DND-41 (cell line): ENCODE results near the gene CEP350.

Experiments
- ATAC-seq: fragments of 200-7000 bp; cut with Tn5 transposase; 3 replicates; pipeline ENCODE4 v1.9.1; 2021; ENCODE audit warnings: low read depth; ENCODE audit not compliant: insufficient read depth
- DNase-seq: peaks from one replicate; pipeline ENCODE4 v3.0.0-alpha.2; 2020
- H2AFZ ChIP-seq: 2 replicates; pipeline ENCODE4 v1.6.0; 2012; ENCODE audit warnings: low read depth, low read length
- H3K27ac ChIP-seq: 2 replicates; pipeline ENCODE4 v1.5.1; 2012; ENCODE audit warnings: low read length, inconsistent platforms
- H3K27me3 ChIP-seq: fragments of 200-600 bp; sonication (generic); 2 replicates; pipeline ENCODE4 v1.6.0; 2012; ENCODE audit warnings: low read length, mild to moderate bottlenecking, inconsistent platforms; ENCODE audit not compliant: insufficient read depth, poor library complexity
- H3K36me3 ChIP-seq: 2 replicates; pipeline ENCODE4 v1.5.1; 2012; ENCODE audit warnings: low read length, inconsistent platforms; ENCODE audit not compliant: insufficient read depth
- H3K4me1 ChIP-seq: 2 replicates; pipeline ENCODE4 v1.5.1; 2012; ENCODE audit warnings: mild to moderate bottlenecking, low read length; ENCODE audit not compliant: insufficient read depth
- H3K4me2 ChIP-seq: 2 replicates; pipeline ENCODE4 v1.6.0; 2012; ENCODE audit warnings: mild to moderate bottlenecking, moderate library complexity, low read length, inconsistent platforms; ENCODE audit not compliant: insufficient read depth
- H3K4me3 ChIP-seq, 2 experiments: fragments of 200-600 bp in 1 of 2; shearing (Covaris generic) in 1 of 2; 2 replicates each; pipeline ENCODE4 v1.5.1; 2012 to 2016; ENCODE audit warnings: inconsistent platforms in 2 of 2, low read length in 2 of 2, mild to moderate bottlenecking in 2 of 2, low read depth in 1 of 2, moderate library complexity in 1 of 2
- H3K79me2 ChIP-seq: 2 replicates; pipeline ENCODE4 v1.6.0; 2012; ENCODE audit warnings: low read length, inconsistent platforms; ENCODE audit not compliant: insufficient read depth
- H3K9ac ChIP-seq: 2 replicates; pipeline ENCODE4 v1.6.0; 2012; ENCODE audit warnings: low read depth, mild to moderate bottlenecking, inconsistent platforms, low read length, moderate library complexity
- H3K9me3 ChIP-seq: 2 replicates; pipeline ENCODE4 v1.5.1; 2012; ENCODE audit warnings: low read length, moderate library complexity, mild to moderate bottlenecking, inconsistent platforms; ENCODE audit not compliant: insufficient read depth, severe bottlenecking
- H4K20me1 ChIP-seq: 2 replicates; pipeline ENCODE4 v1.6.0; 2012; ENCODE audit warnings: low read length; ENCODE audit not compliant: insufficient read depth
- CTCF ChIP-seq: IDR thresholded peaks from 2 replicates; pipeline ENCODE4 v1.5.1; 2012; ENCODE audit warnings: borderline replicate concordance, low read length, moderate library complexity, mild to moderate bottlenecking; ENCODE audit not compliant: poor library complexity, severe bottlenecking; ENCODE audit errors: extremely low read depth
- EZH2 ChIP-seq: IDR thresholded peaks from 3 replicates; pipeline ENCODE4 v1.6.1; 2012; ENCODE audit warnings: borderline replicate concordance, low read depth, mild to moderate bottlenecking, moderate library complexity, low read length, inconsistent platforms; ENCODE audit not compliant: severe bottlenecking

The CEP350 gene

GRCh38 chr1:180040034-180040433, 85.4 kb downstream of the CEP350 start:
- TF ChIP-seq CTCF (no peak), EZH2 (no peak)
- Histone ChIP-seq H3K27me3 (no peaks in the 10 kb centered on the region), H3K4me2 (no peak overlapping the region), H2AFZ (no peak overlapping the region), H3K9ac (no peak overlapping the region), H3K9me3 (no peaks in the 10 kb centered on the region), H3K36me3 (peaks cover 75% of the 10 kb centered on the region), H3K4me3 (no peak overlapping the region), H4K20me1 (no peaks in the 10 kb centered on the region), H3K79me2 (no peaks in the 10 kb centered on the region), H3K27ac (no peak overlapping the region), H3K4me1 (no peaks in the 10 kb centered on the region)
- no peak for ATAC-seq
- DNase-seq, result no peak

GRCh38 chr1:180041582-180041981, 87.0 kb downstream of the CEP350 start:
- no peaks in the 10 kb centered on the region for H3K27me3 ChIP-seq
- no peak overlapping the region for H3K4me2 ChIP-seq
- no peaks in the 10 kb centered on the region for H3K79me2 ChIP-seq
- no peaks in the 10 kb centered on the region for H3K9me3 ChIP-seq
- no peak for ATAC-seq
- H3K27ac ChIP-seq, result no peak overlapping the region
- no peak overlapping the region for H3K4me3 ChIP-seq
- H3K36me3 ChIP-seq, result peaks cover 75% of the 10 kb centered on the region
- no peak for DNase-seq
- no peaks in the 10 kb centered on the region for H4K20me1 ChIP-seq
- no peak overlapping the region for H3K9ac ChIP-seq
- TF ChIP-seq CTCF, result no peak
- no peak for TF ChIP-seq EZH2
- no peak overlapping the region for H2AFZ ChIP-seq
- no peaks in the 10 kb centered on the region for H3K4me1 ChIP-seq

DNA sequence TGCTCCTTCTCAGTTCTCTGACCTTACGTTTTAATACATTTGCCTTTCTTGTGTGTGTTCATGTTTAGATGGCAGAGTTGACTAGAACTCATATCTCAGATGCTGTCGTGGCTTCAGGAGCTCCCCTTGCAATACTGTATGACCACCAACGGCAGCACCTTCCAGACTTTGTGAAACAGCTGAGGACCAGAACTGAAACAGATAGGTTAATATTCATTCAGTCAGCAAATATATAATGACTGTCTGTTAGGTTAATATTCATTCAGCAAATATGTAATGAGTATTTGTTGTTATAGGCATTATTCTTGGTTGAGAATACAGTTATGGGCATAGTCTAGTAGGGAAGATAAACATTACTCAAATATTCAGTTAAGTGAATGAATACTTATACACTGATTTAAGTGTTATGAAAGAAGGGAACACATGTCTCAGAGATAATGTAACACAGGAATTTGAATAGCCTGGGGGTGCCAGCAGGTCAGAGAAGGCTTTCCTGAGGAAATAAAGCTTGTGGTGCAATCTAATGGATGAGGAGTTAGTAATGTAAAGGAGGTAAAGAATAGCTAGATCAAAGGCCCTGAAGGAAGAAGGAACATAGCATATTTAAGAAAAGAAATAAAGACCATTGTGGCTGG, 88.5 kb downstream of the CEP350 start:
- no peak for ATAC-seq
- Histone ChIP-seq H3K27ac (no peak overlapping the region), H3K4me3 (no peak overlapping the region), H3K4me2 (no peak overlapping the region), H3K9ac (no peak overlapping the region), H2AFZ (no peak overlapping the region), H3K27me3 (no peaks in the 10 kb centered on the region), H3K9me3 (no peaks in the 10 kb centered on the region), H3K4me1 (no peaks in the 10 kb centered on the region), H4K20me1 (no peaks in the 10 kb centered on the region), H3K36me3 (peaks cover 78% of the 10 kb centered on the region), H3K79me2 (no peaks in the 10 kb centered on the region)
- no peak for DNase-seq
- TF ChIP-seq EZH2, result no peak
- no peak for TF ChIP-seq CTCF

DNA sequence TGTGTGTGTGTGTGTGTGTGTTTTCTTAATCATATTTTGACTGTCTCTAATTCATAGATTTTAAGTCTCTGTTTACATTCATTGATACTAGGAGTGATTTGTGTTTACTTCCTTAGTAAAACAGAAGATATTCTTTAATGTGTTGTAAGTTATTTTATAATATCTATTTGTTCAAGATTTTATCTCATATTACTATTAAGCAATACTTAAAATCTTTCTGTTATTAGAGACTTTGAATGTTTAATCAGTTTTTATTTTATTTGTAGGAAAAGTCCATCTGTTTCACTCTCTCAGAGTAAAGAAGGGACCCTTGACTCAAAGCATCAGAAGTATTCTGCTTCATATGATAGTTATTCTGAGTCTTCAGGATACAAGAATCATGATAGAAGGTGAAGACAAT, 89.2 kb downstream of the CEP350 start:
- Histone ChIP-seq H3K4me2 (no peak overlapping the region), H3K36me3 (peaks cover 80% of the 10 kb centered on the region), H2AFZ (no peak overlapping the region), H3K4me1 (no peaks in the 10 kb centered on the region), H3K27me3 (no peaks in the 10 kb centered on the region), H3K27ac (no peak overlapping the region), H3K9me3 (no peaks in the 10 kb centered on the region), H4K20me1 (no peaks in the 10 kb centered on the region), H3K4me3 (no peak overlapping the region), H3K9ac (no peak overlapping the region), H3K79me2 (no peaks in the 10 kb centered on the region)
- ATAC-seq (no peak), DNase-seq (no peak)
- TF ChIP-seq CTCF, result no peak
- no peak for TF ChIP-seq EZH2
